HUDEP-2 (cell line): ENCODE results near the gene MOCS3.

ENCODE experiments used
- DNase-seq, 76 experiments: peaks; one replicate each; lab custom pipeline; 2025; ENCODE audit not compliant: unreplicated experiment in 76 of 76; lab: John Stamatoyannopoulos, UW

MOCS3 gene

DNA sequence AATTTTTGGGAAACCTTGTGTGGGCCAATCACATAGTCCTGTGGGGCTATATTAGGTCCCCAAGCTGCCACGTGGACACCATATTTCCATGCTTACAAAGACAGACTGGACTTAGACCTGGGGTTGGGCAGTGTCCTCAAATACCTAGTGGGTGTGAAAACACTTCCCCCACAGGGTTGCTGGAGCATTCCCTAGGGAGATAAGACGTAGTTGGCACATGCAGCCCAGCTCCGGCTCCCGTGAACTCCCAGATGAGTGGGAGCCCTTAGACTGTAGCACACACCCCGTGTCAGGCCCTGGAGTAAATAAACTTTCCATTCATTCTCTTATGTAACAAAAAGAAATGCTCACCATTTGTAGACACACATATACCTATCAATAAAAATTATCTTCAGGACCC, 50.1 kb downstream of the MOCS3 start:
- DNase-seq = peak in 1 of 76 experiments; percentile 1

DNA sequence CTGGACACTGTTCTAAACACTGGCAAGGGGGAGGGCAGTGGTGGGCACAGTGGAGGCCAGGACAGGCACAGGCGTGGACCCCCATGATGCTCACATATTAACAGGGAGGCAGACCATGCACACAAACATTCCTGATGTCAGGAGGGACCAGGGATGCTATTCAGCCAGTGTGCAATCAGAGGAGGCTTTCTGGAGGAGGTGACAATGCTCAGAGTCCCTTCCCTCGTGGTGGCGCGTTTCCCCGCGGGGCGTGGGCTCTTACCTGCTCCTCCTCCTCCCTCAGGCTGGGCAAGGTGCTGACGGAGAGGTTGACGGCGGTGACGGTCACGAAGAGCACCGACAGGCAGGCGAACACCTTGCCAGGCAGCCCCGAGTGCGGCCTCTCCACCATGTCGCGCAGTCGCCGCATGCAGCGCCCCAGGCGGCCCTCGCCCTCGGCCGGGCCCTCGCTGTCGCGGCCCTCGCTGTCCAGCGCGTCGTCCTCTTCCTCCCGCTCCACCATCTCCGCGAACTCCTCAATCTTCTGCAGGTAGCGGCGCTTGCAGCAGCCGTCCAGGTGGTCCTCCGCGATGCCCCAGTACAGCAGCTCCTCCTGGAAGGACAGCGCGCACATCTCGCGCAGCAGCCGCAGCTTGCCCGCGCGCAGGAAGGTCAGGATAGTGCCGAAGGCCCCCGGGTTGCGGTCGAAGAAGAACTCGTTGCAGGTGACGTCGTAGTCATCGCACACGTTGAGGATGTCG, 50.9 kb downstream of the MOCS3 start:
- DNase-seq = no peak

DNA sequence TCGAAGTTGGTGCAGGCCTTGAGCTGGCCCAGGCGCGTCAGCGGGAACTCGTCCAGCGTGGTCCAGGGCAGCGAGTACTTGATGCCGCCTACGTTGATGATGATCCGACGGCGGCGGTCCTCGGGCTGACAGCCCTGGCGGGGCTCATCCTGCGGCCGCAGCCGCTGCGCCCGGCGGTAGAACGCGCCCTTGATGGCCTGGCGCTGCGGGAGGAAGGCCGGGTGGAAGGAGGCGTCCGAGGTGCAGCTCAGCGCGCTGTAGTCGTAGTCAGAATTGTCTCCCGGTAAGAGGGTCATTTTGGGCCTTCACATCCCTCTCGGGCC, 51.4 kb downstream of the MOCS3 start:
- DNase-seq = no peak

DNA sequence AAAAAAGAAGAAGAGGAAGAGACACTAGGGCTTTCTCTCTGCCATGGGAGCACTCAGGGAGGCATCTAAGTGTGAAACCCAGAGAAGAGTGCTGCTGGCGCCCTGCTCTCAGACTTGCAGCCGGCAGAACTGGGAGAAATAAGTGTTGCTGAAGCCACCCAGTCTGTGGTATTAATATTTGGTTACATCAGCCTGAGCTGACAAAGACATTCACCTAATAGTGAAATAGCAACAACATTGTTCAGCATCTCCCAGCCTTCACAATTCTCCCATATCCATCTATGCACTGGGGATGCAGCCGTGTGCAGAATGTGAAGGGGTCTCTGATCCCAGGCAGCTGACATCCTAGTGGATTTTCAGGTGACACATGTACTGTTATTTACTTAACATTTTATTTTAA, 52.3 kb downstream of the MOCS3 start:
- no peak for DNase-seq

DNA sequence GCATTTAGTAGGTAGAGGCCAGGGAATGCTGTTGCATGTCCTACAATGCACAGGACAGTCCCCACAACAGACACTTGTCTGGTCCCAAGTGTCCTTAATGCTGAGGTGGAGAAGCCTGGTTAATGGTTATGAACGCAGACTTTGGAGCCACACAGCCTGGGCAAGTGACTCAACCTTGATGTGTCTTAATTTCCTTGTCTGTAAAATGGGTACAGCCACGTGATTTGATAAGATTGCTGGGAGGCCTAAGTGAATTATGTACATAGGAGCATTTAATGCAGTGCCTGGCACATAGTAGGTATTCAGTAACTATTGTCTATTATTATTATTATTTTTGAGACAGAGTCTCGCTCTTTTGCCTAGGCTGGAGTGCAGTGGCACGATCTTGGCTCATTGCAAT, 52.9 kb downstream of the MOCS3 start:
- no peak for DNase-seq

DNA sequence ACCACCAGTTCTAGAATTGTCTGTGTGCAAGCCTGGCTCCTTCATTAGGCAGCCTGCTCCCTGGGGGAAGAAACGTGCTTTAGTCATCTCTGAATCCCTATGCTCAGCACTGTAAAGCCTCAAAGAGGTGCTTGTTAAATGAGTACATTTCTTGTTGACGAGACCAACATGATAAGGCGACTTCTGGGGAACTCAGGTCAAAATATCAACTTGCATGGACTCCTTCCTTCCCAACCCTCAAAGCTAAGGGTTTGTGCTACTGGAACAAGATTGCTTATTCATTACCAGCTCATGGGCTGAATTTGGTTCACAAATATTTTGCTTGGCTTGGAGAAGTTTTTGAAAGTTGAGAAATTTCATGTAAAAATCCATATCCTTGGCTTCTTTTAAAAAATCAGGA, 53.7 kb downstream of the MOCS3 start:
- DNase-seq = no peak
